HCT116 (cell line): ENCODE results near the gene RBKS. TPM values are rescaled to one million over a fixed set of nuclear protein-coding genes. Genes with fewer than 3 reads are reported as not detected.

ENCODE experiments used
- ATAC-seq: fragments of 200-7000 bp; cut with Tn5 transposase; 2 replicates; pipeline ENCODE4 v1.9.1; 2020; ENCODE audit warnings: mild to moderate bottlenecking, moderate library complexity
- BruUV-seq: library from RNA; stranded (reverse); fragments of 400-500 nt; replicated peaks from 2 replicates; lab custom pipeline; 2021; lab: Mats Ljungman, UMichigan
- CTCF ChIA-PET: fragments of 300-600 bp; sonication (Branson Sonifier 250); formaldehyde crosslinking; loops from one replicate; lab custom pipeline; 2021; ENCODE audit warnings: antibody characterized with exemption; lab: Charles Lee
- POLR2A ChIA-PET: fragments of 300-600, 350-600 bp; sonication (Branson Sonifier 250); formaldehyde crosslinking; loops from one replicate; lab custom pipeline; 2021; ENCODE audit warnings: antibody characterized with exemption; lab: Charles Lee
- RAD21 ChIA-PET, 2 experiments: fragments of 300-600 bp; sonication (Branson Sonifier 250); formaldehyde crosslinking; loops; one replicate each; lab custom pipeline; 2023; ENCODE audit warnings: low total read pairs in 2 of 2; ENCODE audit not compliant: uncharacterized antibody in 2 of 2, unreplicated experiment in 2 of 2, low non-redundant PET in 1 of 2; lab: Charles Lee
- DNase-seq: peaks from one replicate; pipeline ENCODE4 v3.0.0-alpha.2; 2010; ENCODE audit warnings: low read depth, low spot score
- H2AFZ ChIP-seq: fragments of 200-600 bp; shearing (Covaris generic), sonication (generic); 2 replicates; pipeline ENCODE4 v1.6.1; 2017; ENCODE audit warnings: low read depth, mixed run types, mixed read lengths, antibody characterized with exemption, low read length; ENCODE audit not compliant: poor library complexity, severe bottlenecking
- H3K27ac ChIP-seq: 2 replicates; pipeline ENCODE4 v1.5.1; 2012; ENCODE audit warnings: low read depth, low read length
- H3K27me3 ChIP-seq: fragments of 200-600 bp; sonication (generic); 2 replicates; pipeline ENCODE4 v1.6.1; 2016; ENCODE audit warnings: mixed run types, low read length, mixed read lengths; ENCODE audit not compliant: insufficient read depth
- H3K36me3 ChIP-seq, 2 experiments: fragments of 200-500 bp in 1 of 2; fragments of 200-600 bp in 1 of 2; sonication (Bioruptor generic) in 1 of 2; sonication (generic) in 1 of 2; 2 replicates each; pipeline versions ENCODE4 v1.5.1 to v1.6.1; 2014 to 2016; ENCODE audit warnings: low read length in 2 of 2, inconsistent platforms in 1 of 2, mixed read lengths in 1 of 2, mixed run types in 1 of 2; ENCODE audit not compliant: insufficient read depth in 2 of 2, control insufficient read depth in 1 of 2
- H3K4me1 ChIP-seq, 2 experiments: fragments of 200-600 bp in 1 of 2; sonication (generic) in 1 of 2; 2 replicates each; pipeline versions ENCODE4 v1.5.1 to v1.6.1; 2012 to 2017; ENCODE audit warnings: low read length in 2 of 2, inconsistent platforms in 1 of 2, mild to moderate bottlenecking in 1 of 2, mixed read lengths in 1 of 2, mixed run types in 1 of 2, moderate library complexity in 1 of 2; ENCODE audit not compliant: insufficient read depth in 2 of 2, control insufficient read depth in 1 of 2
- H3K4me2 ChIP-seq: fragments of 200-600 bp; sonication (generic); 2 replicates; pipeline ENCODE4 v1.6.1; 2017; ENCODE audit warnings: mixed run types, low read length, mixed read lengths
- H3K4me3 ChIP-seq, 2 experiments: fragments of 200-600 bp in 1 of 2; sonication (generic) in 1 of 2; replicated peaks in 1 of 2; 2 replicates each; pipeline ENCODE4 v1.5.1; 2011 to 2016; ENCODE audit warnings: low read length in 2 of 2, control low read depth in 1 of 2, low read depth in 1 of 2, mild to moderate bottlenecking in 1 of 2, mixed read lengths in 1 of 2, mixed run types in 1 of 2
- H3K79me2 ChIP-seq: fragments of 200-600 bp; sonication (generic); 2 replicates; pipeline ENCODE4 v1.6.1; 2017; ENCODE audit warnings: mild to moderate bottlenecking, mixed run types, low read length, moderate library complexity, mixed read lengths; ENCODE audit not compliant: insufficient read depth
- H3K9ac ChIP-seq: fragments of 200-600 bp; sonication (generic); 2 replicates; pipeline ENCODE4 v1.6.1; 2016; ENCODE audit warnings: low read length, mixed read lengths
- H3K9me2 ChIP-seq: fragments of 200-600 bp; sonication (generic), shearing (Covaris generic); 2 replicates; pipeline ENCODE4 v1.6.1; 2017; ENCODE audit warnings: mixed run types, mild to moderate bottlenecking, moderate library complexity; ENCODE audit not compliant: insufficient read depth
- H3K9me3 ChIP-seq, 2 experiments: fragments of 200-500 bp in 1 of 2; fragments of 200-600 bp in 1 of 2; sonication (Bioruptor generic) in 1 of 2; sonication (generic) in 1 of 2; 2 replicates each; pipeline ENCODE4 v1.6.1; 2014 to 2017; ENCODE audit warnings: low read length in 2 of 2, mixed read lengths in 2 of 2, inconsistent platforms in 1 of 2, low read depth in 1 of 2, mild to moderate bottlenecking in 1 of 2, mixed run types in 1 of 2, moderate library complexity in 1 of 2; ENCODE audit not compliant: control insufficient read depth in 1 of 2, insufficient read depth in 1 of 2
- H4K20me1 ChIP-seq: fragments of 200-600 bp; sonication (generic), shearing (Covaris generic); 2 replicates; pipeline ENCODE4 v1.6.1; 2017; ENCODE audit warnings: mixed run types, mild to moderate bottlenecking, moderate library complexity; ENCODE audit not compliant: insufficient read depth
- ELF1 ChIP-seq: IDR thresholded peaks from 2 replicates; pipeline ENCODE4 v1.6.1; 2012; ENCODE audit warnings: low read depth, borderline replicate concordance
- REST ChIP-seq: IDR thresholded peaks from 2 replicates; pipeline ENCODE4 v1.6.1; 2012; ENCODE audit warnings: low read depth
- SIN3A ChIP-seq: IDR thresholded peaks from 2 replicates; pipeline ENCODE4 v1.6.1; 2012; ENCODE audit warnings: low read depth
- SRF ChIP-seq: IDR thresholded peaks from 2 replicates; pipeline ENCODE4 v1.6.1; 2012; ENCODE audit warnings: low read depth
- TCF7L2 ChIP-seq: IDR thresholded peaks from 2 replicates; pipeline ENCODE4 v1.7.0; 2011; ENCODE audit warnings: borderline replicate concordance, inconsistent platforms; ENCODE audit not compliant: insufficient read depth, insufficient read length; ENCODE audit errors: extremely low read depth
- YY1 ChIP-seq: IDR thresholded peaks from 2 replicates; pipeline ENCODE4 v1.6.1; 2011; ENCODE audit warnings: low read length, low read depth, moderate library complexity, mild to moderate bottlenecking; ENCODE audit not compliant: insufficient replicate concordance; ENCODE audit errors: extremely low read depth
- intact Hi-C: fragments of 100-400 bp; cut with micrococcal nuclease; formaldehyde crosslinking; loops from 2 replicates; pipeline ENCODE4 v1.10.0; 2022
- total RNA-seq: library from RNA; stranded (reverse); gene quantifications from one replicate; pipeline ENCODE4 v1.2.1, GENCODE V29; 2021; ENCODE audit not compliant: unreplicated experiment

Gene RBKS
- total RNA-seq, 1 experiment from 2014 or later: 2.4 TPM

DNA sequence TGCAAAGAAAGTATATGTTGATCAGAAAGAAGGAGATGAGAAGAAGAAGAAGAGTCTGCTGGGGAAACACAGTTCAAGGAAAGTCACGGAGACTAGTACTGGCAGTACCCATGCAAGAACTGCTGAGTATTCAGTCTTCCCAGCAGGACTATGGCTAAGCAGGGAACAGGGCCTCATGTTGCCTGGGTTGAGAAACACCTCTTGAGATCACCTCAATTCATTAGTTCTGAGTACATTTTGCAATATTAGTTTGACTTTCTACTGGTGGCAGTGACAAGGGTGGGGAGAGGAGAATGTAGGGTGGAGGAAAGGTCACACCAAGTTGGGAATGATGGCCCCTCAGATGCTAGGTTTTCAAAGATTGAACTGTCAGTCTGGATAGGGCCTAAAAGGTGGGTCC lies 68.1 kb downstream of the RBKS start:
- H3K4me3 ChIP-seq: no peak overlapping the region
- TF ChIP-seq SRF: no peak
- TF ChIP-seq TCF7L2: no peak
- TF ChIP-seq REST: no peak
- no peak for TF ChIP-seq ELF1
- intact Hi-C loops: no loop called here
- CTCF ChIA-PET: no interaction called here
- H3K9me3 ChIP-seq: peaks cover 0 to 6% of the 10 kb centered on the region in 2 experiments; a peak in 1 of 4 replicates
- H2AFZ ChIP-seq: no peak overlapping the region
- H3K27me3 ChIP-seq: no peaks in the 10 kb centered on the region
- no peaks in the 10 kb centered on the region for H4K20me1 ChIP-seq
- RAD21 ChIA-PET: no interaction called here
- no peak overlapping the region for H3K9ac ChIP-seq
- POLR2A ChIA-PET: no interaction called here
- H3K4me2 ChIP-seq: no peak overlapping the region
- no TSS peak for BruUV-seq
- H3K4me1 ChIP-seq: no peaks in the 10 kb centered on the region
- no peak overlapping the region for H3K27ac ChIP-seq
- no peak for ATAC-seq
- H3K9me2 ChIP-seq: no peaks in the 10 kb centered on the region
- DNase-seq: no peak
- no peaks in the 10 kb centered on the region for H3K36me3 ChIP-seq
- H3K79me2 ChIP-seq: no peaks in the 10 kb centered on the region

- ChIA-PET RAD21 (no interaction called here), POLR2A (no interaction called here), CTCF (no interaction called here)
- H3K27me3 ChIP-seq: no peaks in the 10 kb centered on the region
- ATAC-seq: no peak
- no peak overlapping the region for H3K4me2 ChIP-seq
- no peak overlapping the region for H3K27ac ChIP-seq
- H4K20me1 ChIP-seq: no peaks in the 10 kb centered on the region
- no peak overlapping the region for H3K9ac ChIP-seq
- no peak overlapping the region for H3K4me3 ChIP-seq
- BruUV-seq: no TSS peak
- TF ChIP-seq YY1 (no peak), SIN3A (no peak)
- no peak for DNase-seq
- H3K36me3 ChIP-seq: no peaks in the 10 kb centered on the region
- H3K79me2 ChIP-seq: no peaks in the 10 kb centered on the region
- no peak overlapping the region for H2AFZ ChIP-seq
- H3K4me1 ChIP-seq: no peaks in the 10 kb centered on the region
- no peaks in the 10 kb centered on the region for H3K9me3 ChIP-seq
- intact Hi-C loops: no loop called here
- no peaks in the 10 kb centered on the region for H3K9me2 ChIP-seq
These were observed 74.2 kb downstream of the RBKS start for GRCh38 chr2:27815860-27816438.
